Stimulated activated CD8-positive, alpha-beta memory T cell treated with anti-CD3 and anti-CD28 coated beads, Interleukin-12 subunit alpha, Interleukin-12 subunit beta, amount 100 ng/mL, for 4 hours (primary cell): Measurements from ENCODE around the gene CMTM8.

Source experiments
- DNase-seq: peaks from one replicate; pipeline ENCODE4 v3.0.0-alpha.2; 2020; ENCODE audit warnings: low read depth

The CMTM8 gene

GRCh38 chr3:32337505-32337904, 99.0 kb downstream of the CMTM8 start:
- no peak for DNase-seq

GRCh38 chr3:32340039-32340438, 101.6 kb downstream of the CMTM8 start:
- no peak for DNase-seq

- no peak for DNase-seq
These were observed 102.3 kb downstream of the CMTM8 start for GRCh38 chr3:32340611-32341365.

GRCh38 chr3:32347343-32348125, 109.1 kb downstream of the CMTM8 start:
- DNase-seq = no peak

- no peak for DNase-seq
These were observed 110.7 kb downstream of the CMTM8 start for GRCh38 chr3:32349184-32349583.

- DNase-seq = no peak
These were observed 114.1 kb downstream of the CMTM8 start for GRCh38 chr3:32352563-32352962.

- DNase-seq = no peak
These were observed 114.9 kb downstream of the CMTM8 start for GRCh38 chr3:32353351-32353750.

GRCh38 chr3:32354362-32354778, 115.9 kb downstream of the CMTM8 start:
- no peak for DNase-seq

GRCh38 chr3:32355751-32356291, 117.3 kb downstream of the CMTM8 start:
- no peak for DNase-seq

- no peak for DNase-seq
These were observed 121.4 kb downstream of the CMTM8 start for GRCh38 chr3:32359766-32360492.

- DNase-seq = no peak
These were observed 122.0 kb downstream of the CMTM8 start for GRCh38 chr3:32360493-32360827.

- DNase-seq = no peak
These were observed 128.3 kb downstream of the CMTM8 start for GRCh38 chr3:32366638-32367397.

- no peak for DNase-seq
These were observed 129.0 kb downstream of the CMTM8 start for GRCh38 chr3:32367442-32367841.

- DNase-seq = no peak
These were observed 133.2 kb downstream of the CMTM8 start for GRCh38 chr3:32371461-32372212.

- no peak for DNase-seq
These were observed 133.7 kb downstream of the CMTM8 start for GRCh38 chr3:32372213-32372490.

GRCh38 chr3:32373276-32373675, 134.8 kb downstream of the CMTM8 start:
- DNase-seq = no peak

GRCh38 chr3:32373844-32374243, 135.4 kb downstream of the CMTM8 start:
- DNase-seq = no peak

- peak; percentile 24 for DNase-seq
These were observed 136.5 kb downstream of the CMTM8 start for GRCh38 chr3:32374788-32375595.

GRCh38 chr3:32375596-32375930, 137.1 kb downstream of the CMTM8 start:
- DNase-seq = no peak

- DNase-seq = no peak
These were observed 137.6 kb downstream of the CMTM8 start for GRCh38 chr3:32376115-32376514.
